Activated effector memory CD4-positive, alpha-beta T cell treated with Interleukin-2 at 50 U/mL for 16 hours (primary cell): Measurements from ENCODE around the gene OASL.
"Not testable (repeated sequence)": the region's sequence is repeated elsewhere in the genome, so short reads cannot be mapped to it uniquely, and the experiment has no call there.

Experiments
- DNase-seq: peaks from one replicate; pipeline ENCODE4 v3.0.0-alpha.2; 2020

OASL gene

DNA sequence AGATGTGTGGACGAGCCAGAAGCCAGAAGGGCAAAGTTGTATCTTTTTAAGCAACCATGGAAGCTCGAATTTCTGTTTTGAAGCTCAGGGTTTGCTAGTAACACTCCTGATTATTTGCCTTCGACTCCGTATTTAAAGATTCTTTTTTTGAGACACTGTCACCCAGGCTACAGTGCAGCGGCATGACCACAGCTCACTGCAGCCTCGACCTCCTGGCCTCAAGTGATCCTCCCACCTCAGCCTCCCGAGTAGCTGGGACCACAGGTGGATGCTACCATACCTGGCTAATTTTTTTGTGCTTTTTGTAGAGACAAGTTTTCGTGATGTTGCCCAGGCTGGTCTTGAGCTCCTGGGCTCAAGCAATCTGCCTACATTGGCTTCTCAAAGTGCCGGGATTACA is 18.7 kb upstream of the OASL start:
- no peak for DNase-seq

DNA sequence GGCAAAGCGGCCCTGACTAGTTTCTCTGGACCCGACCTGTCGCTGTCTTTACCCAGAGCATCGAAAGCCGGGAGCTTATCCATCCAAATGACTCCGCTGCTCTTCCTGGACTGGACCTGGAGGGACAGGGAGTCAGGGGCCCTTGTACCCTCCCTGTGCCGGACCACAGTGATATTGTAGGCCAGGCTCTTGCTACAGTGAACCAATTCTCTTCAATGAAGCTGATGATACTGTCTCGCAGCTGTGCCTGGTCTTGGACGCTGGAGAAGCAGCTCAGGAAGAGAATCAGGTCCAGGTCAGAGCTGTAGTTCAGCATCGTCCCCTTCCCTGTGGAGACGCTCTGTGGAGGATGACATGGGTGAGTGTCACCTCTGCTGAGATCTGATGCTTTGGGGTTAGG is 14.7 kb upstream of the OASL start:
- DNase-seq = no peak

DNA sequence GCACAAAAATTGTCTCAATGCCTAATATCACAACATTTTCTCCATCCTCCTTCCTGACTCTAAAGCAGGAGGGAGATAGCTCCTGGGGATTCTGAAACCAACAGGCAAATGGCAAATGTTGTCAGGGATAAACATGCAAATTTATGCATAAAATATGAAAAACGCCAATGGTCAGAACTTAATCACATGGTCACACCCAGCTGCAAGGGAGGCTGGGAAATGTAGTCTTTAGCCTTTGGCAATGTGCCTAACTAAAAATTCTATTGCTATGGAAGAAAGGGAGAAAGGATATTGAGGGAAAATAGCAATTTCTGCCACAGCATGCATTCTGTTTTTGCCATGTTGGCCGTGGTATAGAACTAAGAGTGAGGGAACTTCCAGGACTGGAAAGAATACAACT is 11.7 kb upstream of the OASL start:
- DNase-seq = no peak

DNA sequence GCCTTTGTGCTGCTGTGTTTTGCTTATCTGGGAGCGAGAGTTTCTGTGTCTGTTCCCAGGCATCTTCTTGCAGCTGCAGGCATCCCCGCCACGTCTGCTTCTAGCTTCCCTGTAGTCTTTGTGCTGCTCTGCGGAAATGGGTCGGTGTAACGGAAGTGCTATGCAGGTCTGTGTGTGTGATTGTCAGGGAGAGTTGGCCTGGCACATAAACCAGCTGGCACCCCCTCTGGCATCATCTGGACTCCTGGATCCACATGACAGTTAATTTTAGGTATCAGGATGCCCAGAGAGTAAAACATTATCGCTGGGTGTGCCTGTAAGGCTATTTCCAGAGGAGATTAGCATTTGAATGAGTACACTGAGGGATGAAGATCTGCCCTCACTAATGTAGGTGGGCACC is 9.4 kb upstream of the OASL start:
- DNase-seq = no peak

DNA sequence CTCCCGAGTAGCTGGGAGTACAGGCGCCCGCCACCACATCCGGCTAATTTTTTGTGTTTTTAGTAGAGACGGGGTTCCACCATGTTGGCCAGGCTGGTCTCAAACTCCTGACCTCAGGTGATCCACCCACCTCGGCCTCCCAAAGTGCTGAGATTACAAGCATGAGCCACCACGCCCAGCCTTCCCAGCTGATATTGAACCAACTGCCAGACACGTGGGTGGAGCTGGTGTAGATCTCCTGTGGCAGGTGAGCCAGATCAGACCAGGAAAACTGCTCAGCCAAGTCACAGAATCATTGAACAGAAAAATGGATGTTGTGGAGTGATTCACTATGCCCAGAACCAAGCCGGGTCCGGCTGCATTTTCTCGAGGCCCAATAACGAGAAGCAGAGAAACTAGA is 8.4 kb upstream of the OASL start:
- not testable (repeated sequence) for DNase-seq

DNA sequence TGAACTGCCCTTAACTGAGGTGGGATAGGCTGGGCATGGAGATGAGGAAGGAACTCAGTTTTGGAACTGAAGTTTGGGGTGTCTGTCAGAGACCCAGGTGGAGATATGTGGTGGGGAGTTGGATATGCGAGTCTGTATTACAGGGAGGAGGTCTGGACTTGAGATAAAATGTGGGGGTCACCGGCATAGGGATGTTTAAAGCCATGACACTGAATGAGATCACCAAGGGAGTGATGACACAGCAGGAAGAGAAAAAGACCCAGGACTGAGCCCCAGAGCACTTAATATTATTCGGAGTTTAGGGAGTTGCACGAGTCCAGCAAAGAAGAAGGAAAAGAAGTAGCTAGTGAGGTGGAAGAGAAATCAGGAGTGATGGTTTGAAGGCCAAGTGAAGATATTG is 4.0 kb upstream of the OASL start:
- no peak for DNase-seq

DNA sequence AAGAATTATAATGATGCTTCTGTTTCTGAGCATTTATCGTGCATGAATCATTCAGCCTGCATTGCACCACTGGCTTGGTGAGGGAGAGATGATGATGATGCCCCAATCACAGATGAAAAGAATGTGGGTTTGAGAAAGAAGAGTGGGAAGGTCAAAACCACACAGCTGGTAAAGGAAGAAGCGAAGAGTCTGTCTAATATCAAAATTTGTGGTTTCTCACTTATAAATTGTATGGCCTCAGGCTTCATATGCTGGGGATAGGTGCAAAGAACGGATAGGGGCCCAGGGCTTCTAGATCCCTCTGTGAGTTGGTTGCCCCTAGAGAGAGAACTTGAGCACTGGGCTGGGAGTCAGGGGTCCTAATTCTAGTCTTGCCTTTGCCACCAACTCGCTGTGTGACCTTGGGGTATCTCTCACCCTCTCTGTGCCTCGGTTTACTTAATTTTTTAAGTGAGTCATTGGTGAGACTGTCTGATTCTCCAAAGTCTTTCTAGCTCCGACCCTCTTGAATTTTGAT is 2.2 kb downstream of the OASL start:
- no peak for DNase-seq

DNA sequence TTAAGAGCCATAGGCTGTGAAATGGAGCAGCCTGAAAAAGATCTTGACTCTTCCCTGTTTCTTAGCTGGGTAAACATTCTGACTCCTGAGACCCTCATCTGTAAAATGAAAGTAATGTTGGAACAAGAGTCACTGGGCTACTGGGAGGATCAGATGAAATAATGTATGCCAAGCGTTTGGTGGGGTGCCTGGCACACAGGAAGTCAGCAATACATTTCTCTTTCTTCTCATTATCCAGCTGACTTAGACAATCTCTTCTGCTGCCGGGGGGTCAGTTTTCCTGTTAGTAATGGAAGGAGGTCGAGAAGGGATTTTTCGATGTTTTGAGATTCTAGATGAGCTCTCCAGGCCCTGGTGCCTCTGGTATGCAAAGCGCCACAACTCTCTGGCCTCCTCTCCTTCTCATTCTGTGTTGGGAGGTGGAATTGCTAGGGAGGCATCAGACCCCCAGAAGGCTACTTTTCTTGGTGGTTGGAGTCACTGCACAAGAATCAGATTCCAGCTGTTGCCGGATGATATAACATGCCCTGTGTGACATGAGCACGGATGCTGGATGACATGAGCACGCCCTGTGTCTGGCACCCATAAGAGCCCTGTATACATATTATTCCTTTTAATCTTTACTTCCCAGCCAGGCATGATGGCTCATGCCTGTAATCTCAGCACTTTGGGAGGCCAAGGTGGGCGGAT is 4.3 kb downstream of the OASL start:
- DNase-seq = no peak

DNA sequence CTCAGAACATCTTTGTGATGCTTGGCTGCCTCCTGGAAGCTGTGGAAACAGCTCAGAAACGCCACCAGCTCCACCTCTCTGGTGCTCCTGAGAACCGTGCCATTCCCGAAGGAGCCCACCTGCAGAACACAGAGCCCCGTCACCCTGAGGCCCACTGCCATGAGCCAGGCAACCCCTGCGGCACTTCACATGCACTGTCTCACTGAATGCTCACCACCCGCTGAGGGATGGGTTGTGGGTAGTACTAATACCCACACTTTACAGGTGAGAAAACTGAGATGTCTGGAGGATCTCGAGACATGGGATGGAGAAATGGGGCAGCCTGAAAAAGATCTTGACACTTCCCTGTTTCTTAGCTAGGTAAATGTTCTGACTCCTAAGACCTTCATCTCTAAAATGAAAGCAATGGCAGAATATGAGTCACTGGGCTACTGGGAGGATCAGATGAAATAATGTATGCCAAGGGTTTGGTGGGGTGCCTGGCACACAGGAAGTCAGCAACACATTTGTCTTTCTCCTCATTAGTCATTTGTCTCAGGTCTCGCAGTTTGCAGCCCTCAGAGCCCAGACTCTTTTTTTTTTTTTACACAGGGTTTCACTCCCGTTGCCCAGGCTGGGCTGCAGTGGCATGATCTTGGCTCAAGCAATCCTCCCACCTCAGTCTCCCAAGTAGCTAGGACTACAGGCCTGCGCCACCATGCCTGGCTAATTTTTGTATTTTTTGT is 5.3 kb downstream of the OASL start:
- peak; percentile 52 for DNase-seq

DNA sequence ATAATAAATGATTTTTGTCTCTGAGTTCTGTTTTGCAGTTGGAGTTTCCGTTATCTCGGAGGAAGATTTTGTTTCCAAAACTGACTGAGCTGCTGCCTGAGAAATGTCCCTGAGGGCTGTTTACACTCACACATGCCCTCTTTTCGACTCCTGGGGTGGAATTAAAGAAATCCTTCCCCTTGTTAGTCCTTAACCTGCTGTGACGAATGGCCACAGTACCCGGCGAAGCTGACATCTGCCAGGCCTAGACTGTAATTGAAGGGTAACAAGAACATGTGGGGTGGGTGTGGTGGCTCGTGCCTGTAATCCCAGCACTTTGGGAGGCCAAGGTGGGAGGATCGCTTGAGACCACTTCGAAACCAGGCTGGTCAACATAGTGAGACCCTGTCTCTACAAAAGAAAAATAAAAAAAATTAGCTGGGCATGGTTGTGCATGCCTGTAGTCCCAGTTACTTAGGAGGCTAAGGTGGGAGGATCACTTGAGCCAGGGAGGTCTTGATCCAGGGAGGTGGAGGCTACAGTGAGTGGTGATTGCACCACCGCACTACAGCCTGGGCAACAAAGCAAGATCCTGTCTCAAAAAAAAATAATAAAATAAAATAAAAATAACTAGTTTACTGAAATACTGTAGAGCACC is 8.4 kb downstream of the OASL start:
- no peak for DNase-seq

DNA sequence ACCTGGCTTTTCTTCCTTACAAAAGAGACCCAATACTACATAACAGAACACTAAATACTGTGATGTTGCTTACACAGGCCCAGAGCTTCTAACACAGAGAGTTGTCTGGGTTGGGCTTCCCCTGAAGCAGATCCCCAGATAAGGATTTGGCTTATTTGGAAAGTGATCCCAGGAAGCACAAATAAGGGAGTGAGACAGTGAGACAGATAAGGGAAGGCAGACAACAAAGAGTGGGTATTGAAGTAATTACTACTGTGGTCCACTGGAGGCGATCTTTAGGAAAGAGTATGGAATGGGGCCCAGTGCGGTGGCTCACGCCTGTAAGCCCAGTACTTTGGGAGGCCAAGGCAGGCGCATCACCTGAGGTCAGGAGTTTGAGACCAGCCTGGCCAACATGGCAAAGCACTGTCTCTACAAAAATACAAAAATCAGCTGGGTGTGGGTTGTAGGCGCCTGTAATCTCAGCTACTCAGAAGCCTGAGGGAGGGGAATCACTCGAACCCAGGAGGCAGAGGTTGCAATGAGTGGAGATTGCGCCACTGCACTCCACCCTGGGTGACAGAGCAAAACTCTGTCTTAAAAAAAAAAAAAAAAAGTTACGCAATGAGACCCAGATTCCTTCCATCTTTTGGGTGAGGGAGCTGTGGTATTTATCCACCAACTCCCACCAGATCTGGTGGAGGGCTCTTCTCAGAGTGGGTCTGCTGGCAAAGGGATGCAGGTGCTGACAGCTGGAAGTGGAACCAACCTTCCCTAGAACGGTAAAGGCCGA is 12.6 kb downstream of the OASL start:
- DNase-seq = no peak

DNA sequence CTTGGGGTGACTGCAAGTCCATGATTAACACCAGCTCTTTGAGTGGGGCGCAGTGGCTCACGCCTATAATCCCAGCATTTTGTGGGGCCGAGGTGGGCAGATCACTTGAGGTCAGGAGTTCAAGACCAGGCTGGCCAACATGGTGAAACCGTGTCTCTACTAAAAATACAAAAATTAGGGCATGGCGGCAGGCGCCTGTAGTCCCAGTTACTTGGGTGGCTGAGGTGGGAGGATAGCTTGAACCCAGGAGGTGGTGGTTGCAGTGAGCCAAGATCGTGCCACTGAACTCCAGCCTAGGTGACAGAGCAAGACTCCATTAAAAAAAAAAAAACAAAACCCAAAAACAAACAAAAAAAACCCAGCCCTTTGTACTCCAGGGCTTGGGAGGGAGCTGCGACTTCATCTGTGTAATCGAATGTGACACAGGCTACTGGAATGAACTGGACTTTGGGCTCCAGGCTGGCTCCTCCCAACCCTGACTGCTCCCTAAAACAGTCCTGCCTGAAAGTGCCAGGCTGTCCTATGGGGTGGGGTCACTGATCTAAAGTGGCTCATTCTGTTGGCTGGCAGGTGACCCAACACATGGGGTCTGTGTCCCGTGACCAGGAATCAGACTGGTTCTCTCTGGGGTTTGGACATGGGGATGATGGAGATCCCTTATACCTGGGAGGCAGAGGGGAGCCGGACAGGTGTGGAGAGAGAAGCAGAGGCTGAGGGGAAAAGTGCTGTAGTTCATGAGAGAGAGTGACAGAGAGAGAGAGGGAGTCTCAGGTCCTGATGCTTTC is 13.4 kb downstream of the OASL start:
- no peak for DNase-seq

DNA sequence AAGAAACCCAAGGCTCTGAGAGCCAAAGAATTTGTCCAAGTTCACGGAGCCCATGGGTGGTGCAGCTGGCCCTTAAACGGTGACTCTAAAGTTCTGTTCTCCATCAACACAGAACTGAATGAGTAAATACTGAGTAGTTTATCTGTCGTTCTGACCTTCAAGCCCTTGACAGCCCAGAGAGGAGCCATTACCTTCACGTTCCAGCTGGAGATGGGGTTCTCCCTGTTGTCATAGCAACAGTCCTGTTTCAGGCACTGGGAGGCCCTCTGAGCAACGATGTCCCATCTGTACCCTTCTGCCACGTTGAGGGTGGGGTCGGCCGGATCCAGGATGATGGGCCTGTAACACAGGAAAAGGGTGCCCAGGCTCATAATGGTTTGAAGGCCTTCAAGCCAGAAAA is 15.2 kb downstream of the OASL start:
- no peak for DNase-seq

DNA sequence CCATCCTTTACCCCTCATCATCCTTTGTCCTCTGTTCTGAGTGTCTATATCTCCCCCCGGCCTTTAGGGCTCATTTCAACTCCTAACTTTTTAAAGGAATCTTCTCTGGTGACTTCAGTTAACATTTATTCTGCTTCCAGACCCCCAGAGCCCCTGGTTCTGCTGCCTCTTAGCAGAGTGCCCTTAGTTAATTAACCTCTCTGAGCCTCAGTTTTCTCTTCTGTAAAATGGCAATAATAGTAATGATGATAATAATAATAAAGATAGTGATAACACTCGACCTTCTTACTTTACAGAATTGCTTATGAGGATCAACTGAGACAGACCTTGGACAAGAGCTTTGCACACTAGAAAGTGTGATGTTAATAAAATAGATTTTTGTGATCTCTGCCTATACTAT is 16.3 kb downstream of the OASL start:
- no peak for DNase-seq

DNA sequence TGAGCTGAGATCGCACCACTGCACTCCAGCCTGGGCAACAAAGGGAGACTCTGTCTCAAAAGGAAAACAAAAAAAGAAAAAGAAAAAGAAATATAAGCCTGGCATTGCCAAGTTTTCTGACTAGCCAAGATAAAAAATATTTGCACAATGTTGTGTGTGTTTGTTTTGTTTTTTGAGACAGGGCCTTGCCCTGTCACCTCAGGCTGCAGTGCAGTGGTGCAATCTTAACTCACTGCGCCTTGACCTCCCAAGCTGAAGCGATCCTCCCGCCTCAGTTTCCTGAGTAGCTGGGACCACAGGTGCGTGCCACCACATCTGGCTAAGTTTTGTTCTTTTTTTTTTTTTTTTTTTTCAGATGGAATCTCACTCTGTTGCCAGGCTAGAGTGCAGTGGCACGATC is 17.3 kb downstream of the OASL start:
- no peak for DNase-seq

DNA sequence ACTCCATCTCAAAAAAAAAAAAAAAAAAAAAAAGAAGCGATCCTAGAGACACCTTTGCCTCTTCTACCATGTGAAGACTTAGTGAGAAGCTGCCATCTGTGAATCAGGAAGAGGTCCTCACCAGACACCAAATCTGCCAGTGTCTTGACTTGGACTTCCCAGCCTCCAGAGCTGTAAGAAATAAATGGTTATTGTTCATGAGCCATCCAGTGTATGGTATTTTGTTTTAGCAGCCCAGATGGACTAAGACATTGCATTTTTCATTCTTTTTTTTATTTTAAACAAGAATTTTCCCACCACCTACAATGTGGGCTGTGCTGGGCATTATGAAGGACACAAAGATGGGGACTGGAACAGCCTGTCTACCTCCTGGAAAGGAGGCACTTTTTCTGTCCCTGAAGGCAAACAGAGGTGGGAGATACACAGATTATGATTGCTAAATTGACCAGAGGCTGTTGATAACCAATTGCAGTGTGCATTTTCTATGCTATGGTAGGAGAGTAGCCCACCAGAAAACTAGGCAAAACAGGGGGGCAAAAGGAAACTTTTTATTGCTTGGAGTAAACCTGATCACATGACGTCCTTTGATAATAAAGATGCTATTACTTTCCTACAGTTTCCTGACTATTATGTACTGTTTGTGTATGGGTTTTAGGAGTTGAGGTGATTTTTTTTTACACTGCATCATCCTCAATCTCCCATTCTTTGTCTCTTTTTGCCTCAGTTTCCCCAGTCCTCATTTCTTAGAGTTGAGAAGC is 20.0 kb downstream of the OASL start:
- no peak for DNase-seq

DNA sequence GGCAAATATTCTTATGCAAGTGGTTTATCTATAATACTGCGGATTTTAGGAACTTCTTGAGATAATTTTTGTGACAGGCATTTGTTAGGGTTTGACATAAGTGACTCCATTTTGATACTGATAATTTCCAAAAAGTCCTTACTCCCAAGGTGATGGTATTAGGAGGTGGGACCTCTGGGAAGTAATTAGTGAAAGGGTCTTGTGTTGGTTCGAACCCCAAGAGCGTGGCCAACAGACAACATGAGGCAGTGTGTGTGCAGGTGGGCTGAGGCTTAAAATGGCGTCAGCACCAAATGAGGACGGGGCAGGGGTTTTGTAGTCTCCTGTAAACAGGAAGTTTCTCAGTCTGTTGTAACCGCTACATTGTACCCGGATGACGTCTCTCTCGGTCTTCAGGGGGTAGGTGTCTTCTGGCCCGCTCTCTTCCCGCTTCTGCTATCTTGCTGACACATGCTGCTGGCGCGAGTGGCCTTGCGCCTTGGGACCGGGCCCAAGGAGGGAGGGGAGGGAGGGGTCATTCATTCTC is 21.0 kb downstream of the OASL start:
- no peak for DNase-seq

DNA sequence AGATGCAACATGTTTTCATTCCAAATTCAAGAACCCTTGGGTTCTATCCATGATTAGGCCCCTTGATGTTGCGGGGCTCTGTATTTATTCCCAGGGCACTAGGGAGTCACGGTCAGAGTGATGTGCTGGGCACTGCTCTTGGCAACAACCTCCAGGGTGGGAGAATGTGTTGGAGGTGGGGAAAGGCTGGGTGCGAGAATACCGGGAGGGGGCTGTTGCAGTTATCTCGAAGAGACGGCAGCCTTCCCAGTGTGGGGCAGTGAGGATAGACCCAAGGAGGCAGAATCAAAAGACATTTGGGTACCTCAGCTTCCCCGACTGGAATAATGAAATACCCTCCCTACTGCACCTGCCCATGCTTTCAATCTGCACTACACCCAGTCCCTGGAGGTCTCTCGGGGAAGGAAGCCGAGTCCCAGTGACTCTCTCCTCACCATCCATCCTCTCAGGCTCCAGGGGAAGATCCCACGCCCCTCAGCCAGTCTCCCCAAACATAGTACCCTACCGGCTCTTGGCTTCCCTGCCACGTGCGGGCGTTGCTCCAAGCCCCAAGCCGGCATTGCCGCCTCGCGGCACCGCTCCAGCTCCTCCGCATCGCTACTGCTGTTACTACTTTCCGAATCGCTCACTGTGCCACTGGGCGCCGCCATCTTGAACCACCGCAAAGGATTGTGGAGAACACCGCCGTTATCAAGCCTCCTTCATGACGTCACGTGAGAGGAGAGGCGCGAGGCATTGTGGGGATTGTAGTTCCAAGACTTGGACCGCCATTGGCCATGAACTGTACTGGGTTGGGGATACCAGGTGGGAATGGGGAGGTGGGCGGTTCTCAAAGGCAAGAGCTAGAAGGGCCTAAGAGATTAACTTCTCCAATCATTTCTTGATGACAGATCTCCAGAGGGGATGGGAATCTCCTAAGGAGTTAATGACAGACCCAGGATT is 22.9 kb downstream of the OASL start, which contains the start of gene C12orf43:
TSS of gene C12orf43 (minus strand) at position 663 of the 942 bp plus-strand sequence. CDS start at position 650, 13 bp downstream.
- peak; percentile 82 for DNase-seq

DNA sequence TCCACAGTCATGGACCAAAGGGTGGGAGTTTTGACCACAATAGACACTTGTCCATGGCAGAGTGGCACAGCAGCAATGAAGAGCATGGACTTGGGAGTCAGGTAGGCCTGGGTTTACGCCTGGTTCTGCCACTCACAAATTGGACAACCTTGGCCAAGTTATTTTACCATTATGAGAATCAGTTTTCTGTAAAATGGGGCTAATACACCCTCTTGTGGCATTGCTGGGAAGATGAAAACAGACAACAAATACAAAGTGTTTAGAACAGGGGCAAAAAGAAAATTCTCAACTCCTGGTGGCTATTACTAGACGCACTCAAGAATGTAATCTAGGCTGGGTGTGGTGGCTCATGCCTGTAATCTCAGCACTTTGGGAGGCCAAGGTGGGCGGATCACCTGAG is 25.3 kb downstream of the OASL start:
- DNase-seq = no peak

DNA sequence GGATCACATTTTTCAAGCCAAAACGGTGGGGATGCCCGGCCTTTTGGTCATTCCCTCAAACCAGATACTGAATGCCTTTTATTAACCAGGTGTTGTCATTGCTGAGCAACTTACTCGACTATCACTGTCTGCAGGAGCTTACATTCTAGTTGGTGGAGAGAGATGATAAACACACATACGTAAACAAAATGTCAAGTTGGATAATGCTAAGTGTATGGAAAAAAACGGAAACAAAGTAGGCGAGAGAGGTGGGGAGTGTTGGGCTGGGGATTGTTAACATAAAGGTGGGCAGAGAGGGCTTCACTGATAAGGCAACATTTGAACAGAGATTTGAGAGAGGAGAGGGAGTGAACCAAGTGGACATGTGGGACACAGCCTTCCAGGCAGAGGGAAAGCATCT is 27.2 kb downstream of the OASL start:
- no peak for DNase-seq
